HG02885 (cell line): ENCODE measurements around the gene ADGRE1.
A peak's percentile ranks its signal among the peaks of the same experiment; 100 is the strongest.
"Not testable (repeated sequence)": the region's sequence is repeated elsewhere in the genome, so short reads cannot be mapped to it uniquely, and the experiment has no call there.

Experiments
- ATAC-seq: cut with Tn5 transposase; IDR thresholded peaks from one replicate; pipeline ENCODE4 v1.9.1; 2021; ENCODE audit warnings: mild to moderate bottlenecking; ENCODE audit not compliant: unreplicated experiment, poor library complexity

The ADGRE1 gene, protein sequence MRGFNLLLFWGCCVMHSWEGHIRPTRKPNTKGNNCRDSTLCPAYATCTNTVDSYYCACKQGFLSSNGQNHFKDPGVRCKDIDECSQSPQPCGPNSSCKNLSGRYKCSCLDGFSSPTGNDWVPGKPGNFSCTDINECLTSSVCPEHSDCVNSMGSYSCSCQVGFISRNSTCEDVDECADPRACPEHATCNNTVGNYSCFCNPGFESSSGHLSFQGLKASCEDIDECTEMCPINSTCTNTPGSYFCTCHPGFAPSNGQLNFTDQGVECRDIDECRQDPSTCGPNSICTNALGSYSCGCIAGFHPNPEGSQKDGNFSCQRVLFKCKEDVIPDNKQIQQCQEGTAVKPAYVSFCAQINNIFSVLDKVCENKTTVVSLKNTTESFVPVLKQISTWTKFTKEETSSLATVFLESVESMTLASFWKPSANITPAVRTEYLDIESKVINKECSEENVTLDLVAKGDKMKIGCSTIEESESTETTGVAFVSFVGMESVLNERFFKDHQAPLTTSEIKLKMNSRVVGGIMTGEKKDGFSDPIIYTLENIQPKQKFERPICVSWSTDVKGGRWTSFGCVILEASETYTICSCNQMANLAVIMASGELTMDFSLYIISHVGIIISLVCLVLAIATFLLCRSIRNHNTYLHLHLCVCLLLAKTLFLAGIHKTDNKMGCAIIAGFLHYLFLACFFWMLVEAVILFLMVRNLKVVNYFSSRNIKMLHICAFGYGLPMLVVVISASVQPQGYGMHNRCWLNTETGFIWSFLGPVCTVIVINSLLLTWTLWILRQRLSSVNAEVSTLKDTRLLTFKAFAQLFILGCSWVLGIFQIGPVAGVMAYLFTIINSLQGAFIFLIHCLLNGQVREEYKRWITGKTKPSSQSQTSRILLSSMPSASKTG

DNA sequence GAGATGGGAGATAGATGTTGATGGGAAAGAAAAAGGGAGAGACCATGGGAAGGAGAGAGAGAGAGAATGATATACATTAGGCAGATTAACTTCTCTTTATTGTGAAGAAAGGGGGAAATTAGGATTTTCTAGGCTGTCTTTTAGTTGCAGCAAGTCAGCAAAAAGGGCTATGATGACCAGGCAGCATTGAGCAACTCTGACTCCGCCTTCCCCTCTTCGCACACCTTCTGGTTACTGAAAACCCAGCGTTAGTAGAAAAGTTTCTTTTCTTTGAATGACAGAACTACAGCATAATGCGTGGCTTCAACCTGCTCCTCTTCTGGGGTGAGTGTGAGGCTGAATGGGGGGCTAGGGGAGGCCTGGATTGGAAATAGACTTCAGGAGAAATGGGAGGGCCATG is at the start of gene ADGRE1:
Gene ADGRE1, plus strand, starts transcription at position 264 of the 400 bp plus-strand sequence. Its CDS starts 30 bp downstream, at position 294.
- no peak for ATAC-seq

DNA sequence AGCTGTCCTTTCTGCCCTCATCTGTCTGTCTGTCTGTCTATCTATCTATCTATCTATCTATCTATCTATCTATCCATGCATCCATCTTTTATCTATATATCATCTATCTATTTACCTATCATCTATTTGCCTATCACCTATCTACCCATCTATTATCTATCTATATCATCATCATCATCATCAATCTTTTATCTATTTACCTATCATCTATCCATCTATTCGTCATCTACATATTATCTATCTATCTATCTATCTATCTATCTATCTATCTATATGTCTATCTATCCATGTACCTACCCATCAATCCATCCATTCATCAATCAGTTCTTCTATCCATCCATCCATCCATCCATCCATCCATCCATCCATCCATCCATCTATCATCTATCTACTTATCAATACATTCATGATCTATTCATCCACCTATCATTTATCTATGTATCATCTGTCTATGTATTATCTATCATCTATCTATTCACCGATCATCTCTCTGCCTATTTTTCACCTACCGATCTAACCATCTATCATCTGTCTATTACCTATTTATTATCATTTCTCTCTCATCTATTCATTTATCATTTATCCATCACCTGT is 49.2 kb upstream of the ADGRE1 start:
- no peak for ATAC-seq

DNA sequence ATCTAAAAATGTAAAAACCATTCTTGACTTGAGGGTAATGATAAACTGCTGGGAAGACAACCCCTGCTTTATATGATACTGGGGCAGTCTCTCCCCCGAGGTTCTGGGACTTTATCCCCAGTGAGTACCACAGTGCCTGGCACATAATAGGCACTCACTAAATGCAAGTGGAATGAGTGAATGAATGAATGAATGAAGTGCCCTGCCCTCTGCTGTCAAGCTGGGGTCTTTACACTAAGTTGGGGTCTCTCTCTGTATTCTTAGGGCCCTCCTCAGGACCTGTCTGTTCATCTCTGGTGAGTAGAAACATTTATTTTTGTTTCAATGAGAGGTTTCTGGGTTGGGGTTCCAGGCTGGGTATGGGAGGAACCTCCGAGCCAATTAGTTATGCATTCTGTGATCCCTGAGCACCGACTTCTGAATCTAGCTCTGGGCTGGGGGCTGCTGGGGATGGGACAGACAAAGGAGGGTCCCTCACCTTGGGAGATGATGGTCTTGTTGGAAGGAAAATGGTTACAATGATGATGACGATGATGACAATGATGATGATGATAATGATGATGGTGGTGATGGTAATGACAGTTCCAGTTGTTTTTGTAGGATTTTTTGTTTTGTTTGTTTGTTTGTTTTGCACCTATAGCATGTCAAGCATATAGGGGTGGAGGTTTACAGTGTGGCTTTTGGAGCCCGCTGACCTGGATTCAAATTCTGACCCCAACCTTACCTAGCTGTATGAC is 44.3 kb upstream of the ADGRE1 start:
- no peak for ATAC-seq

DNA sequence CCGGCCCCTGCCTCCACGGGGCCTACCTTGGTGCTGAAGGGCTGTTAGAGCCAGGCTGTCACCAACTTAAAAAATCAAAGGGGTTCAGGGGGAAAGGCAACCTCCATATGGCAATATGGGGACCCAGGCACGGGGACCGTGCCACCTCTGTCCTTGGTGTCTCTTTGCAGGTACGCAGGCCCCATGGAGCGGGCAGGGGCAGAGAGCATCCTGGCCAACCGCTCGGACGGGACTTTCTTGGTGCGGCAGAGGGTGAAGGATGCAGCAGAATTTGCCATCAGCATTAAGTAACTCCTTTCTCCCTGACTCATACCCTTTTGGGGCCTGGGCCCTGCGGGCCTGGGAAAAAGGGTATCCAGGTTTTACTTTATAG is 39.6 kb upstream of the ADGRE1 start:
- ATAC-seq = no peak

DNA sequence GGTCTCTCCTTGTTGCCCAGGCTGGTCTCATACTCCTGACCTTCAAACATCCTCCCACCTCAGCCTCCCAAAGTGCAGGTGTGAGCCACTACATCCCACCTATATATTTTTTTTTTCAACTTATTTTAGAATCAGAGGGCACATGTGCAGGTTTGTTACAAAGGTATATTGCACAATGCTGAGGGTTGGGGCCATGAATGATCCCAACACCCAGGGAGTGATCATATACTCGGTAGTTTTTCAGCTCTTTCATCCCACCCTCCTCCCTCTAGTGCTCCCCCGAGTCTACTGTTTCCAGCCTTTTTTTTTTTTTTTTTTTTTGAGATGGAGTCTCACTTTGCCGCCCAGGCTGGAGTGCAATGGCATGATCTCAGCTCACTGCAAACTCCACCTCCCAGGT is 38.4 kb upstream of the ADGRE1 start:
- ATAC-seq = no peak

DNA sequence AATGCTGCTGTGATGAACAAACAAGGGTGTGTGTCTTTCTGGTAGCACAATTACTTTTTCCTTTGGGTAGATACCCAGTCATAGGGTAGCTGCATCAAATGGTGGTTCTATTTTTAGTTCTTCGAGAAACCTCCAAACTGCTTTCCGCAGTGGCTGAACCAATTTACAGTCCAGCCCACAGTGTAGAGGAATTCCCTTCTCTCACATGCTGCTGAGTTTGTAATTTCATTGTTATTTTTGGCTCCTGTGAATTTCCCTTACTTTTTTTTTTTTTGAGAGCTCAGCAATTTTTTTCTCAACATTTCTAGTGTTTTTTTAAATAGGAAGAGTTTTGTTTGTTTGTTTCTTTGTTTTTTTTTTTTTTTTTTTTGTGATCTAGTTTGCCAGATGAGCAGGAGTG is 37.5 kb upstream of the ADGRE1 start:
- no peak for ATAC-seq

DNA sequence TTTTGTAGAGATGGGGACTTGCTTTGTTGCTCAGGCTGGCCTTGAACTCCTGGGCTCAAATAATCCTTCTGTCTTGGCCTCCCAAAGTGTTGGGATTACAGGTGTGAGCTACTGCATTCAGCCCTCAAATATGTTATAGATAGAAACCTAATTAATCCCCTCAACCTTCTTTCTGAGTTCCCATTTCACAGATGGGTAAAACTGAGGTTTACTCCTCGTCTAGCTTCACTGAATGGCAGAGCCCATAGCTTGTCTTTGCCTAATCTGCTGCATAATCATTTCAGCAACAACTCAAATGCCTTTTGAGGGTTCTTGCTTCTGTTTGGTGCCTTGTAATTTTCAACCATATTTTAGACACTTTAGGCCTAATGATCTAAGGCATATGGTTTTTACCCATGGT is 36.0 kb upstream of the ADGRE1 start:
- no peak for ATAC-seq

DNA sequence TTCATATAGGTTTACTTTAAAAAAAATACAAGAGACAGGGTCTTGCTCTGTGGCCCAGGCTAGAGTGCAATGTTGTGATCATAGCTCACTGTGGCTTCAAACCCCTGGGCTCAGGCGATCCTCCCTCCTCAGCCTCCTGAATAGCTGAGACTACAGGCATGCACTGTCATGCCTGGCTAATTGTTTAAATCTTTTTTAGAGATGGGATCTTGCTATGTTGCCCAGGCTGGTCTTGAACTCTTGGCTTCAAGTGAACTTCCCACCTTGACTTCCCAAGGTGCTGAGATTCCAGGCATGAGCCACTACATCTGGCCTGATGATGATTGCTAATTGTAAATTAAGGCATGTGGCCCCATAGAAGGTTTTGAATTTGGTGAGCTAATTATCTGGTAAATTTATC is 35.4 kb upstream of the ADGRE1 start:
- no peak for ATAC-seq

DNA sequence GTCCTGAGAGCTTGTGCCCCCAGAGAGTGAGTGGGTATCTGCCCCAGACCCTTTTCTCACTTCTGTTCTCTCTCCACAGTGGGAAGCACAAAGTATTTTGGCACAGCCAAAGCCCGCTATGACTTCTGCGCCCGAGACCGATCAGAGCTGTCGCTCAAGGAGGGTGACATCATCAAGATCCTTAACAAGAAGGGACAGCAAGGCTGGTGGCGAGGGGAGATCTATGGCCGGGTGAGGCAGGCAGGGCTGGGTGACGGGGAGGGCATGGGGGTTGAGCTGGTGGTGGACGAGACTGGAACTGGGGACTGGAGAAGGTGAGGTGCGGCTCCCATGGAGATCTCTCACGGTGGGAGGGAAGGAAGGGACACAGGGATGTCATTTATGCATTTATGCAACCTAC is 33.5 kb upstream of the ADGRE1 start:
- ATAC-seq = no peak

DNA sequence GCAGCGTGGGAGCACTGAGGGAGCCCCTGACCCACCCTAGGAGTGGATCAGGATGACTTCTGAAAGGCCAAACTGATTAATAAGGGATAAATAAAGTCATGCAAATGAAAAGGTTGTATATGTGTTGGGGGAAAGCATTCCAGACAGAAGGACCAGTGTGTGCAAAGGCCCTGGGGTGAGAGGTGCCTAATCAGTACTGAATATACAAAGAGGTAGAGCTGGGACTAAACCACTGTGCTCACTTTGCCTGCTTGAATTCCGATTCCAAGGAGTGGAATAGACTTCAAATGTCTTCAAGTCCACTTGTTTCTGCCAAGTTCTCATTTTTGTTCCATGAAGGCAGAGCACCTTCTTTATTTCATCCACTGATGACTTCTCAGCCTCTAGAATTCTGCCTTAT is 32.6 kb upstream of the ADGRE1 start:
- ATAC-seq = no peak

DNA sequence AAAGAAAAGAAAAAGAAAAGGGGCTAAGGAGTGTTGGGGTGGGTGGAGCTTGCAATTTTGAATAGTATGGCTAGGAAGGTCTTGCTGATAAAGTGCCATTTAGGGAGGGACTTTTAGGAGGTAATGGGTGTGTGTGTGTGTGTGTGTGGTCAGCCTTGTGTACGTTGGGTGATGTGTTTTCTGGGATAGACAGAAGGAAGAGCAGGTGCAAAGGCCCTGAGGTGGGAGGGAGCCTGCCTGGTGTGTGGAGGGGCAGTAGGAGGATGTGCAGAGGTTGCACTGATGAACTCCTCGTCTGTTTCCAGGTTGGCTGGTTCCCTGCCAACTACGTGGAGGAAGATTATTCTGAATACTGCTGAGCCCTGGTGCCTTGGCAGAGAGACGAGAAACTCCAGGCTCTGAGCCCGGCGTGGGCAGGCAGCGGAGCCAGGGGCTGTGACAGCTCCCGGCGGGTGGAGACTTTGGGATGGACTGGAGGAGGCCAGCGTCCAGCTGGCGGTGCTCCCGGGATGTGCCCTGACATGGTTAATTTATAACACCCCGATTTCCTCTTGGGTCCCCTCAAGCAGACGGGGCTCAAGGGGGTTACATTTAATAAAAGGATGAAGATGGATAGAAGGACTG is 30.5 kb upstream of the ADGRE1 start:
- ATAC-seq = no peak

DNA sequence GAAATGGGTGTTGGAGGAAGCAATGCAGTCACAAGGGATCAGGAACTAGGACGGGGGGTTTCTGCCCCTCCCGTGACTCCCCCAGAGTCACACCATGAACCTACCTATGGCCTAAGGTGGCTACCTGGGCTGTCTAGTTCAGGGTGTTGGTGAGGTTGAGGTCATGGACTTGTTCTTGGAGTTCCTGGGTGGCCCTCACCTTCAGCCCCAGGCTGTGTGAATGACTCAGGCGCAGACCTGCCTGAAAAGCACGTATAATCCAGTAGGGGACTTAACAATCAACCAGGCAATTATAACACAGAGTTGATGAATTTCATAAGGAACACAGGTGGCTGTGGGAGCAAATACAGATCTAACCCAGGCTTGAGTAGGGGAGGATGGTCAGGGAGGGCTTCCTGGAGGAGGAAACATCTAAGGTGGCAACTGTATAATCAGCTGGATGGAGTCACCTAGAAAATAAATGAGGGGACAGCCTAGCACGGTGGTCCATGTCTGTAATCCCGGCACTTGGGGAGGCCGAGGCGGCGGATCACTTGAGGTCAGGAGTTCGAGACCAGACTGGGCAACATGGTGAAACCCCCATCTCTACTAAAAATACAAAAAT is 25.6 kb upstream of the ADGRE1 start:
- ATAC-seq = no peak

DNA sequence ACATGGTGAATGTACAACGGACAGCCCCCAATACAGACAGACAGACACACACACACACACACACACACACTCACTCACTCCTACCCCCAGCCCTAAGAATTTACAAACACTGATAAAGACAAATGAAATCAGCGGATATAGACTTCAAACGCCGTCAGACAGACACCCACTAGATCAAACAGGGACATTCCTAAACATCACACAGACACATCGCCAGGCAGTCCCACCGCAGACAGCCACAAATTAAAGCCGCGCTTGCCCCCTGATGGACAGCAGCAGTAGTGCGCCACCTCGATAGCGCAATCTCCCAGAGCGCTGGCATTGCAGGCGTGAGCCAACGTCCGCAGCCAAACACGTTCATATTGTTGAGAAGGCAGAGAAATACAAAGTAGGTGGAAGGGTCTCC is 24.7 kb upstream of the ADGRE1 start:
- ATAC-seq = peak; percentile 75

DNA sequence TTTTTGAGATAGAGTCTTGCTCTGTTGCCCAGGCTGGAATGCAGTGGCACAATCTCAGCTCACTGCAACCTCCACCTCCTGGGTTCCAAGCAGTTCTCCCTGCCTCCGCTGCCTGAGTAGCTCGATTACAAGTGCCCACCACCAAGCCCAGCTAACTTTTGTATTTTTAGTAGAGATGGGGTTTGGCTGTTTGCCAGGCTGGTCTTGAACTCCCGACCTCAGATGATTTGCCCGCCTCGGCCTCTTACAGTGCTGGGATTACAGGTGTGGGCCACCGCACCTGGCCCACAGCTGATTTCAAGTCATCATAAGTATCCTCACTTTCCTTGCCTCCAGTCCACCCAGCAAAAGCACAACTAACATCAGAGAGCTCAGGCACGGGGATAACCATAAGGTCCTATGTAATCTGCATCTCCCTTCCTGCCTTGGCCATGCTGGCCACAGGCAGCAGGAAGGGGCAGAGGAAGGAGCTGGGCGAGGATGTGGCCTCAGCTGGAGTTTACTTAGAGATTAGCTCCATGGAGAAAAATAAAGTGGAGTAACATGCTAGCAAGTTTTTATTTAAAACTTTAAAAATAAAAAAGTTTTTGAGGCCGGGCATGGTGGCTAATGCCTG is 22.9 kb upstream of the ADGRE1 start:
- ATAC-seq = no peak

DNA sequence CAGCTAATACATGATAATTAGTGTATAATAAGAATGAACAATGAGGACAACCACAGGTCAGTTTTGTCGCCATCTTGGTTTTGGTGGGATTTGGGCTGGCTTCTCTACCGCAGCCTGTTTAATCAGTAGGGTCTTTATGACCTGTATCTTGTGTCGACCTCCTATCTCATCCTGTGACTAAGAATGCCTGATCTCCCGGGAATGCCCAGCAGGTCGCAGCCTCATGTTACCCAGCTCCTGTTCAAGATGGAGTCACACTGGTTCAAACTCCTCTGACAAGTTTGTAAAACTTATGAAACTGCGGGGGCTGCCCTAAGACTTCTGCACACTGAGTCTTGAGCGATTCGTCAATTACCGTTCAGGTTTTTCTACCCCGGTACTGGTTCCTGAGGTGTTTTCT is 21.5 kb upstream of the ADGRE1 start:
- no peak for ATAC-seq

DNA sequence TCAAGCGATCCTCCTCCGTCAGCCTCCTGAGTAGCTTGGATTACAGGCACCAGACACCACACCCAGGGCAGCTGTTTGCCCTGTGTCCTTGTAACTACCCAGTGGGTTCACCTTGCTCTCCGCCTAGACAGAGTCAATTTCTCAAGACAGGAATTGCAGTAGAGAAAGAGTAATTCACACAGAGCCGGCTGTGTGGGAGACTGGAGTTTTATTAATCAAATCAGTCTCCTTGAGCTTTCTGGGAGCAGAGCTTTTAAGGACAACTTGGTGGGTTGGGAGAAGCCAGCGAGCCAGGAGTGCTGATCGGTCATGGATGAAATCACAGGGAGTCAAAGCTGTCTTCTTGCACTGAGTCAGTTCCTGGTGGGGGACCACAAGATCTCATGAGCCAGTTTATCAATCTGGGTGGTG is 20.6 kb upstream of the ADGRE1 start:
- no peak for ATAC-seq

DNA sequence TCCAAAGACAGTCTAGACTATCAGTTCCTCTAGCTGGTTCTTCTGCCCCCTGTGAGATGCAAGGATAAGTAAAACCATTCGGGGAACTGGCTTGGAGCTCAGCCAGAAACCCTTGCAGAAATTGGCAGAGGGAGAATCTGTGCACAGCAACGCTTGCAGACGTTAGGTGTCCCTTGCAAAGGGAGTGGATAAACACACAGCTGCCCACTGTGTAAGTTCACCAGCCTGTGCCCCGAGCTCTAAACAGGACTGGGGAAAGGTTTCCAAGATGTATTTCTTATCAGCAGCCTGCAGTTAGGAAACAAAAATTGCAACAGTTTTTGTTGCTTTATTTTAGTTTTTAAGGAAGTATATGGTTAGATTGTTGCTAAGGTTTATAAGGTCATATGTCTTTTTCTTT is 19.0 kb upstream of the ADGRE1 start:
- ATAC-seq = no peak

DNA sequence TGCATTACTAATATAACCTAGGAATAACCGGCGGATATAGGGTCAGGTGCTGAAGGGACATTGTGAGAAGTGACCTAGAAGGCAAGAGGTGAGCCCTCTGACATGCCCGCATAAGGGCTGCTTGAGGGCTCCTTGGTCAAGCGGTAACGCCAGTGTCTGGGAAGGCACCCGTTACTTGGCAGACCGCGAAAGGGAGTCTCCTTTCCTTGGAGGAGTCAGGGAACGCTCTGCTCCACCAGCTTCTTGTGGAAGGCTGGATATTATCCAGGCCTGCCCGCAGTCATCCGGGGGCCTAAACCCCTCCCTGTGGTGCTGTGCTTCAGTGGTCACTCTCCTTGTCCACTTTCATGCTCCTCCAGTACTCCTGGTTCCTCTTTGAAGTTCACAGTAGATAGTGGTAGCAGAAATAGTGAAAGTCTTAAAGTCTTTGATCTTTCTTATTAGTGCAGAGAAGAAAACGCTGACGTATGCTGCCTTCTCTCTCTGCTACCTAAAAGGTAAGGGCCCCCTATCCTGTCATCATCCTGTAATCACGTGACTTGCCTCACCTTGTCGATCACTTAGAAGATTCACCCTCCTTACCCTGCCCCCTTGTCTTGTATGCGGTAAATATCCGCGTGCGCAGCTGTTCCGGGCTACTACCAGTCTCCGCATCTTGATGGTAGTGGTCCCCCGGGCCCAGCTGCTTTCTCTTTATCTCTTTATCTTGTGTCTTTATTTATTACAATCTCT is 18.1 kb upstream of the ADGRE1 start:
- ATAC-seq = not testable (repeated sequence)
